PC-9 (cell line): ENCODE results near the gene PCLAF. TPM values are rescaled to one million over a fixed set of nuclear protein-coding genes. Genes with fewer than 3 reads are reported as not detected.
"Not testable (repeated sequence)": the region's sequence is repeated elsewhere in the genome, so short reads cannot be mapped to it uniquely, and the experiment has no call there.

ENCODE experiments used
- BruUV-seq: library from RNA; stranded (reverse); fragments of 400-500 nt; replicated peaks from 2 replicates; lab custom pipeline; 2021; lab: Mats Ljungman, UMichigan
- CTCF ChIA-PET: fragments of 300-600 bp; sonication (Branson Sonifier 250); formaldehyde crosslinking; loops from one replicate; lab custom pipeline; 2022; ENCODE audit warnings: antibody characterized with exemption; lab: Charles Lee
- POLR2A ChIA-PET: fragments of 300-600 bp; sonication (Branson Sonifier 250); formaldehyde crosslinking; loops from one replicate; lab custom pipeline; 2022; ENCODE audit warnings: antibody characterized with exemption; ENCODE audit not compliant: unreplicated experiment; lab: Charles Lee
- DNase-seq, 2 experiments: peaks; one replicate each; pipeline versions ENCODE4 v3.0.0 to v3.0.0-alpha.2; 2015 to 2022; ENCODE audit warnings: mixed read lengths in 1 of 2
- H2AFZ ChIP-seq: fragments of 200-600 bp; sonication (generic); 2 replicates; pipeline ENCODE4 v1.8.1; 2017; ENCODE audit warnings: antibody characterized with exemption
- H3F3A ChIP-seq: fragments of 200-600 bp; sonication (generic); 2 replicates; pipeline ENCODE4 v1.8.1; 2017; ENCODE audit warnings: antibody characterized with exemption, mild to moderate bottlenecking, low read depth; ENCODE audit not compliant: insufficient read depth
- H3K27ac ChIP-seq: fragments of 200-600 bp; sonication (generic); 2 replicates; pipeline ENCODE4 v1.6.1; 2016; ENCODE audit warnings: mixed run types
- H3K27me3 ChIP-seq: fragments of 200-600 bp; sonication (generic); 2 replicates; pipeline ENCODE4 v1.6.1; 2016; ENCODE audit warnings: low read depth, mixed run types; ENCODE audit not compliant: insufficient read depth
- H3K36me3 ChIP-seq: fragments of 200-600 bp; sonication (generic); 2 replicates; pipeline ENCODE4 v1.6.1; 2016; ENCODE audit warnings: low read depth, mixed run types
- H3K4me1 ChIP-seq: fragments of 200-600 bp; sonication (generic); replicated peaks from 2 replicates; pipeline ENCODE4 v1.6.1; 2016; ENCODE audit warnings: mixed run types; ENCODE audit not compliant: insufficient read depth
- H3K4me2 ChIP-seq: fragments of 200-600 bp; sonication (generic); 2 replicates; pipeline ENCODE4 v1.6.1; 2017; ENCODE audit warnings: mixed run types
- H3K4me3 ChIP-seq: fragments of 200-600 bp; sonication (generic); 2 replicates; pipeline ENCODE4 v1.6.1; 2016; ENCODE audit warnings: mixed run types
- H3K79me2 ChIP-seq: fragments of 200-600 bp; sonication (generic); 2 replicates; pipeline ENCODE4 v1.6.1; 2017; ENCODE audit warnings: low read depth, mixed run types
- H3K9me2 ChIP-seq: fragments of 200-600 bp; sonication (generic); 2 replicates; pipeline ENCODE4 v1.8.1; 2017; ENCODE audit warnings: mild to moderate bottlenecking; ENCODE audit not compliant: insufficient read depth
- H3K9me3 ChIP-seq: fragments of 200-600 bp; sonication (generic); 2 replicates; pipeline ENCODE4 v1.8.1; 2016; ENCODE audit warnings: low read depth; ENCODE audit not compliant: insufficient read depth
- H4K20me1 ChIP-seq: fragments of 200-600 bp; sonication (generic); 2 replicates; pipeline ENCODE4 v1.8.1; 2017; ENCODE audit not compliant: insufficient read depth
- EZH2 ChIP-seq: fragments of 200-600 bp; sonication (generic); IDR thresholded peaks from 2 replicates; pipeline ENCODE4 v1.8.0; 2017; ENCODE audit warnings: antibody characterized with exemption, low read depth
- intact Hi-C: fragments of 100-400 bp; cut with micrococcal nuclease; formaldehyde crosslinking; loops from one replicate; pipeline ENCODE4 v1.10.0; 2022; ENCODE audit not compliant: unreplicated experiment
- total RNA-seq: library from RNA; stranded (reverse); gene quantifications from 2 replicates; pipeline ENCODE4 v1.2.3, GENCODE V29; 2021
- TF ChIP-seq, protein P1 (sequence below): fragments of 200-600 bp; sonication (generic); conservative IDR thresholded peaks from 2 replicates; pipeline ENCODE4 v1.6.1; 2017; ENCODE audit warnings: mixed run types, antibody characterized with exemption, mild to moderate bottlenecking, moderate library complexity

Gene PCLAF
- total RNA-seq, 1 experiment from 2014 or later, result 70.4 TPM

DNA sequence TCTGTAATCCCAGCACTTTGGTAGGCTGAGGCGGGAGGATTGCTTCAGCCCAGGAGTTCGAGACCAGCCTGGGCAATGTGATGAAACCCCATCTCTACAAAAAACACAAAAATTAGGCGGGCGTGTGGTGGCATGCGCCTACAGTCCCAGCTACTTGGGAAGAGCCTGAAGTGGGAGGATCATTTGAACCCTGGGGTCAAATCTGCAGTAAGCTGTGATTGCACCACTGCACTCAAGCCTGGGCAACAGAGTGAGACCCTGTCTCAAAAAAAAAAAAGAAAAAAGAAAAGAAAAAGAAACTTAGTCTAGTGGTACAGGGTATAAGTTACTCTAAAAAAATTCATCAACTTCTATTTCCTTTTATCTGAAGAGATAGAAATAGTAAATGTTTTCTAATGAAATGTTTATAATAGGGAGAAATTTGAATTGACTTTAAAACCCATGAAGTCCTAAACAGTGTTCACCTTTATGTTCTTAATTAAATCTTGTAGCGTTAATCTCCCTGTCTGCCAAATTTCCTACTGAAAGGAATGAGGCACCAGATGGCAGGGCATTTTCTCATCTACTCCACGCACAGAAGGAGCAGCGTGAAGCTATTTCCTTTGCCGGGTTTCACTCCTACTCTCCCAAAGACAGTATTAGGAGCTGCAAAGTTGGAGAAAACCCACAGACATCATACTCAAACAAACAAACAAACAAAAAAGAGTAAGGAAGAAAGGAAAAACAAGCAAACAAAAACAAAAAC lies 1.9 kb downstream of the PCLAF start:
- no peak overlapping the region; the same call in 1 of the 2 replicates for H3K4me3 ChIP-seq
- no peaks in the 10 kb centered on the region for H3K27me3 ChIP-seq
- TF ChIP-seq, protein P1, sequence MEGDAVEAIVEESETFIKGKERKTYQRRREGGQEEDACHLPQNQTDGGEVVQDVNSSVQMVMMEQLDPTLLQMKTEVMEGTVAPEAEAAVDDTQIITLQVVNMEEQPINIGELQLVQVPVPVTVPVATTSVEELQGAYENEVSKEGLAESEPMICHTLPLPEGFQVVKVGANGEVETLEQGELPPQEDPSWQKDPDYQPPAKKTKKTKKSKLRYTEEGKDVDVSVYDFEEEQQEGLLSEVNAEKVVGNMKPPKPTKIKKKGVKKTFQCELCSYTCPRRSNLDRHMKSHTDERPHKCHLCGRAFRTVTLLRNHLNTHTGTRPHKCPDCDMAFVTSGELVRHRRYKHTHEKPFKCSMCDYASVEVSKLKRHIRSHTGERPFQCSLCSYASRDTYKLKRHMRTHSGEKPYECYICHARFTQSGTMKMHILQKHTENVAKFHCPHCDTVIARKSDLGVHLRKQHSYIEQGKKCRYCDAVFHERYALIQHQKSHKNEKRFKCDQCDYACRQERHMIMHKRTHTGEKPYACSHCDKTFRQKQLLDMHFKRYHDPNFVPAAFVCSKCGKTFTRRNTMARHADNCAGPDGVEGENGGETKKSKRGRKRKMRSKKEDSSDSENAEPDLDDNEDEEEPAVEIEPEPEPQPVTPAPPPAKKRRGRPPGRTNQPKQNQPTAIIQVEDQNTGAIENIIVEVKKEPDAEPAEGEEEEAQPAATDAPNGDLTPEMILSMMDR, result no peak
- TF ChIP-seq EZH2, result no peak
- H3K27ac ChIP-seq, result no peak overlapping the region
- intact Hi-C loops, result no loop called here
- no peaks in the 10 kb centered on the region for H3K9me3 ChIP-seq
- H3K4me2 ChIP-seq, result 0 out of 2 replicates have a peak overlapping the region, but pooled peaks have one; percentile 86
- H2AFZ ChIP-seq, result no peak overlapping the region
- H3K36me3 ChIP-seq, result no peaks in the 10 kb centered on the region
- H4K20me1 ChIP-seq, result no peaks in the 10 kb centered on the region
- H3K79me2 ChIP-seq, result peaks cover 9% of the 10 kb centered on the region; the same call in 1 of the 2 replicates
- H3K4me1 ChIP-seq, result 0 out of 2 replicates have a peak, but pooled peaks cover 6% of the 10 kb centered on the region
- no TSS peak for BruUV-seq
- CTCF ChIA-PET, result no interaction called here
- POLR2A ChIA-PET, result no interaction called here
- H3K9me2 ChIP-seq, result no peaks in the 10 kb centered on the region
- DNase-seq, result no peak
- no peaks in the 10 kb centered on the region for H3F3A ChIP-seq

DNA sequence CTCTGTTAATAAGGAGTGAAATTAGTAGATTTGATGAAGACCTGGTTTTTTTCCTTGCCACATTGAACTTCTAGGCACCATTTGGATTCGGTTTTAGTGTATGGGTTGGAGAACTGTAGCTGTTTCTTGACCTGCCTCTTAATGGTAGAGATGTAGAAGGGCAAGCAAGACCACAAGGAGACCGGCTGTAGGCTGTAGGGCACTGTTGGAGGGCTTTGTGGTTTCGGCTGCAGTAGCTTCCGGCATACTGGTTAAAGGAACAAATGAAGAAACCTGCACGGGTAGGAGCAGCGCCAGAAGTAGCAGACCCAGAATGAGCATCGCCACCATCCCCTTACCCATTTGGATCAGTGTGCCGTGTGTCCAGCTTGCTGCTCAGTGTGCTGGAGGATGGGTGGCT lies 7.9 kb downstream of the PCLAF start:
- H3K36me3 ChIP-seq, result no peaks in the 10 kb centered on the region

DNA sequence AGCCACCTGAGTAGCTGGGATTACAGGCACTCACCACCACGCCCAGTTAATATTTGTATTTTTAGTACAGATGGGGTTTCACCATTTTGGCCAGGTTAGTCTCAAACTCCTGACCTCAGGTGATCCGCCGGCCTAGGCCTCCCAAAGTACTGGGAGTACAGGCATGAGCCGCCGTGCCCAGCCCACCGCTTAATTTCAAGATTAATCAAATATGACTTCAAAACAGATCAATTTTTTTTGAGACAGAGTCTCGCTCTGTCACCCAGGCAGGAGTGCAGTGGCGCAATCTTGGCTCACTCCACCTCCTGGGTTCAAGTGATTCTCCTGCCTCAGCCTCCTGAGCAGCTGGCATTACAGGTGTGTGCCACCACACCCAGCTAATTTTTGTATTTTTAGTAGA lies 9.9 kb downstream of the PCLAF start:
- H4K20me1 ChIP-seq, H2AFZ ChIP-seq, POLR2A ChIA-PET, H3K9me3 ChIP-seq, H3K9me2 ChIP-seq, H3K4me1 ChIP-seq, H3K4me3 ChIP-seq, H3K36me3 ChIP-seq, H3K79me2 ChIP-seq, BruUV-seq, H3K27me3 ChIP-seq, intact Hi-C loops, H3F3A ChIP-seq, CTCF ChIA-PET, H3K4me2 ChIP-seq, H3K27ac ChIP-seq, DNase-seq: not testable (repeated sequence)

More for the DNA sequence above, 7.9 kb downstream of the PCLAF start:
- intact Hi-C loops, result no loop called here
- H3K27ac ChIP-seq, result no peak overlapping the region
- no peaks in the 10 kb centered on the region for H3F3A ChIP-seq
- no peaks in the 10 kb centered on the region for H3K27me3 ChIP-seq
- no peak for DNase-seq
- H3K4me3 ChIP-seq, result no peak overlapping the region
- H4K20me1 ChIP-seq, result no peaks in the 10 kb centered on the region
- H3K4me1 ChIP-seq, result no peaks in the 10 kb centered on the region
- CTCF ChIA-PET, result no interaction called here
- H3K79me2 ChIP-seq, result no peaks in the 10 kb centered on the region
- no peaks in the 10 kb centered on the region for H3K9me2 ChIP-seq
- POLR2A ChIA-PET, result interaction anchor here (0.6 kb wide), 1 partner anchor 26 kb away, joined by 4 read pairs; no protein-coding TSS in a partner anchor
- TF ChIP-seq, protein P1, result no peak
- TF ChIP-seq EZH2, result no peak
- no TSS peak for BruUV-seq
- H2AFZ ChIP-seq, result no peak overlapping the region
- H3K9me3 ChIP-seq, result no peaks in the 10 kb centered on the region
- no peak overlapping the region for H3K4me2 ChIP-seq
